ENCODE data around the gene ZNF738.

The ZNF738 gene

GRCh38 chr19:21423057-21424041 is 64.5 kb downstream of the ZNF738 start:
- H3K4me3 ChIP-seq (ENCODE audit: low read length) = peak overlapping the region; percentile 43
- no peaks in the 10 kb centered on the region for H3K4me1 ChIP-seq (ENCODE audit: insufficient read depth, low read length)
- H3K27ac ChIP-seq (ENCODE audit: low read length) = no peak overlapping the region
- H3K27me3 ChIP-seq (ENCODE audit: insufficient read depth, low read length) = no peaks in the 10 kb centered on the region
- peaks cover 89% of the 10 kb centered on the region for H3K9me3 ChIP-seq (ENCODE audit: insufficient read depth, low read depth, low read length)
- H3K9ac ChIP-seq (ENCODE audit: low read depth, low read length) = no peak overlapping the region
- peaks cover 11% of the 10 kb centered on the region; the same call in 1 of the 2 replicates for H3K36me3 ChIP-seq (ENCODE audit: insufficient read depth, low read depth, low read length)
